Measurements from ENCODE around the gene TOGARAM2. TPM values are rescaled to one million over a fixed set of nuclear protein-coding genes. Genes with fewer than 3 reads are reported as not detected.

TOGARAM2 gene
- total RNA-seq, 1 experiment from 2014 or later, result 0.76 TPM

GRCh38 chr2:28989973-28990372, 8.9 kb downstream of the TOGARAM2 start:
- H2AFZ ChIP-seq (ENCODE audit: low read depth, low read length, poor library complexity, severe bottlenecking), result no peak overlapping the region
- no peaks in the 10 kb centered on the region for H3K9me2 ChIP-seq (ENCODE audit: insufficient read depth)
- ATAC-seq (no peak), DNase-seq (ENCODE audit: low read depth, low spot score) (no peak)
- no peak overlapping the region for H3K27ac ChIP-seq (ENCODE audit: low read depth, low read length)
- H3K9ac ChIP-seq (ENCODE audit: low read length), result no peak overlapping the region
- H3K79me2 ChIP-seq (ENCODE audit: insufficient read depth, low read length), result no peaks in the 10 kb centered on the region
- H3K4me3 ChIP-seq (replicated peaks in 1 of 2; ENCODE audit: low read depth in 1 of 2, low read length in 2 of 2), result no peak overlapping the region
- intact Hi-C loops (cut with micrococcal nuclease), result no loop called here
- no peaks in the 10 kb centered on the region for H3K36me3 ChIP-seq (ENCODE audit: control insufficient read depth in 1 of 2, insufficient read depth in 2 of 2, low read length in 2 of 2)
- ChIA-PET POLR2A (no interaction called here), RAD21 (ENCODE audit: low non-redundant PET in 1 of 2, low total read pairs in 2 of 2, uncharacterized antibody in 2 of 2, unreplicated experiment in 2 of 2) (no interaction called here), CTCF (no interaction called here)
- H3K4me2 ChIP-seq (ENCODE audit: low read length), result no peak overlapping the region
- H3K27me3 ChIP-seq (ENCODE audit: insufficient read depth, low read length), result no peaks in the 10 kb centered on the region
- H3K9me3 ChIP-seq (ENCODE audit: control insufficient read depth in 1 of 2, insufficient read depth in 1 of 2, low read depth in 1 of 2, low read length in 2 of 2), result no peaks in the 10 kb centered on the region
- no peaks in the 10 kb centered on the region; a peak in 1 of 4 replicates for H3K4me1 ChIP-seq (ENCODE audit: control insufficient read depth in 1 of 2, insufficient read depth in 2 of 2, low read length in 2 of 2)
- H4K20me1 ChIP-seq (ENCODE audit: insufficient read depth), result no peaks in the 10 kb centered on the region
- BruUV-seq (replicated peaks), result no TSS peak
- no peak for TF ChIP-seq EZH2phosphoT487 (IDR thresholded peaks at IDR 0.05; ENCODE audit: borderline replicate concordance)

GRCh38 chr2:28990445-28990844, 9.3 kb downstream of the TOGARAM2 start:
- Histone ChIP-seq H3K4me1 (ENCODE audit: control insufficient read depth in 1 of 2, insufficient read depth in 2 of 2, low read length in 2 of 2) (no peaks in the 10 kb centered on the region; a peak in 1 of 4 replicates), H2AFZ (ENCODE audit: low read depth, low read length, poor library complexity, severe bottlenecking) (no peak overlapping the region), H3K9ac (ENCODE audit: low read length) (no peak overlapping the region), H4K20me1 (ENCODE audit: insufficient read depth) (no peaks in the 10 kb centered on the region), H3K4me2 (ENCODE audit: low read length) (no peak overlapping the region), H3K9me3 (ENCODE audit: control insufficient read depth in 1 of 2, insufficient read depth in 1 of 2, low read depth in 1 of 2, low read length in 2 of 2) (no peaks in the 10 kb centered on the region), H3K27ac (ENCODE audit: low read depth, low read length) (no peak overlapping the region), H3K36me3 (ENCODE audit: control insufficient read depth in 1 of 2, insufficient read depth in 2 of 2, low read length in 2 of 2) (no peaks in the 10 kb centered on the region), H3K27me3 (ENCODE audit: insufficient read depth, low read length) (no peaks in the 10 kb centered on the region), H3K79me2 (ENCODE audit: insufficient read depth, low read length) (no peaks in the 10 kb centered on the region), H3K4me3 (replicated peaks in 1 of 2; ENCODE audit: low read depth in 1 of 2, low read length in 2 of 2) (no peak overlapping the region), H3K9me2 (ENCODE audit: insufficient read depth) (no peaks in the 10 kb centered on the region)
- no TSS peak for BruUV-seq (replicated peaks)
- ChIA-PET RAD21 (ENCODE audit: low non-redundant PET in 1 of 2, low total read pairs in 2 of 2, uncharacterized antibody in 2 of 2, unreplicated experiment in 2 of 2) (no interaction called here), POLR2A (no interaction called here), CTCF (no interaction called here)
- ATAC-seq (no peak), DNase-seq (ENCODE audit: low read depth, low spot score) (no peak)
- intact Hi-C loops (cut with micrococcal nuclease), result no loop called here
- TF ChIP-seq EZH2 (IDR thresholded peaks at IDR 0.05) (no peak), YY1 (IDR thresholded peaks at IDR 0.05; ENCODE audit: extremely low read depth, insufficient replicate concordance, low read depth, low read length) (no peak), SIN3A (IDR thresholded peaks at IDR 0.05; ENCODE audit: low read depth) (no peak), ZFX (IDR thresholded peaks at IDR 0.05) (no peak), FOSL1 (IDR thresholded peaks at IDR 0.05; ENCODE audit: low read depth) (no peak), REST (IDR thresholded peaks at IDR 0.05; ENCODE audit: low read depth) (no peak), ZBTB33 (IDR thresholded peaks at IDR 0.05; ENCODE audit: extremely low read depth, insufficient replicate concordance, low read length) (no peak), RAD21 (IDR thresholded peaks at IDR 0.05; ENCODE audit: low read depth) (no peak), ELF1 (IDR thresholded peaks at IDR 0.05; ENCODE audit: borderline replicate concordance, low read depth) (no peak), CBX3 (IDR thresholded peaks at IDR 0.05; ENCODE audit: low read depth) (no peak), SP1 (IDR thresholded peaks at IDR 0.05; ENCODE audit: low read depth) (no peak), POLR2AphosphoS5 (IDR thresholded peaks at IDR 0.05; ENCODE audit: low read depth, low read length) (no peak), POLR2A (IDR thresholded peaks at IDR 0.05; ENCODE audit: borderline replicate concordance, extremely low read depth, insufficient read depth, insufficient read length) (no peak), EZH2phosphoT487 (IDR thresholded peaks at IDR 0.05; ENCODE audit: borderline replicate concordance) (no peak)
